Measurements from ENCODE around the gene CELF4. TPM values are rescaled to one million over a fixed set of nuclear protein-coding genes. Genes with fewer than 3 reads are reported as not detected.

The CELF4 gene
- total and polyA plus RNA-seq, 2 donors (not counting 3 experiments of a cell fraction or from before 2014, with no cell fraction given) = not detected

DNA sequence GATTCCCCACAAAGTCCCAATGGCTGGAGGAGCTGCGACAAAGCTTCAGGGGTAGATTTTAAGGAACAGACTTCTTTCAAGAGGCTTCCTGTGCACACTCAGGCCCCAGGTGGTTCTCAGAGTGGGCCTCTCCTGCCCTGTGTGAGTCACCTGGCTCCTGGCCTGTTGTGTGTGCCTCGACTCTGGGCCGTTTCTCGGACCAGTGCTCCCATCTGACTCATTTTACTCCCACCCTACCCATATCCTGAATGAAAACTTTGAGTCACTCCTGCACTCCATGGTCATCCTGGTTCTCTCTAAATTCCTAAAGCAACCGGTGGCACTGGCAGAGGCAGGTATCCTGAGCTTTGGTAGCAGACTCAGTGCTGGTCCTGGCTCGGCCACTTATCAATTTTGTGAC lies 84.1 kb downstream of the CELF4 start:
- Histone ChIP-seq H3K79me2 (ENCODE audit: control insufficient read depth, insufficient read depth, low read length) (no peaks in the 10 kb centered on the region), H3K27ac (ENCODE audit: insufficient read depth, low read depth, low read length) (no peak overlapping the region), H3K9me3 (replicated peaks; ENCODE audit: control insufficient read depth, insufficient read depth, low read length) (no peaks in the 10 kb centered on the region), H3K4me3 (replicated peaks in 1 of 3; ENCODE audit: insufficient read depth in 1 of 3, low read depth in 1 of 3, low read length in 3 of 3) (no peak overlapping the region), H3K27me3 (ENCODE audit: control insufficient read depth in 2 of 2, insufficient read depth in 2 of 2, low read length in 2 of 2) (peaks cover 2 to 19% of the 10 kb centered on the region in 2 experiments), H4K20me1 (replicated peaks; ENCODE audit: control insufficient read depth, extremely low read depth, insufficient read depth, low read length) (no peaks in the 10 kb centered on the region), H3K9me1 (replicated peaks; ENCODE audit: control insufficient read depth, extremely low read depth, insufficient read depth, low read length) (no peaks in the 10 kb centered on the region), H3K36me3 (ENCODE audit: control insufficient read depth in 2 of 2, extremely low read depth in 1 of 2, insufficient read depth in 2 of 2, low read length in 2 of 2) (no peaks in the 10 kb centered on the region), H3K4me2 (ENCODE audit: insufficient read depth, low read length) (no peak overlapping the region), H2AFZ (ENCODE audit: low read depth, low read length) (no peak overlapping the region), H3K9ac (replicated peaks; ENCODE audit: extremely low read depth, insufficient read depth, low read length) (no peak overlapping the region), H3K4me1 (ENCODE audit: control insufficient read depth, extremely low read depth, insufficient read depth, low read length) (no peaks in the 10 kb centered on the region)
- TF ChIP-seq, protein P1, sequence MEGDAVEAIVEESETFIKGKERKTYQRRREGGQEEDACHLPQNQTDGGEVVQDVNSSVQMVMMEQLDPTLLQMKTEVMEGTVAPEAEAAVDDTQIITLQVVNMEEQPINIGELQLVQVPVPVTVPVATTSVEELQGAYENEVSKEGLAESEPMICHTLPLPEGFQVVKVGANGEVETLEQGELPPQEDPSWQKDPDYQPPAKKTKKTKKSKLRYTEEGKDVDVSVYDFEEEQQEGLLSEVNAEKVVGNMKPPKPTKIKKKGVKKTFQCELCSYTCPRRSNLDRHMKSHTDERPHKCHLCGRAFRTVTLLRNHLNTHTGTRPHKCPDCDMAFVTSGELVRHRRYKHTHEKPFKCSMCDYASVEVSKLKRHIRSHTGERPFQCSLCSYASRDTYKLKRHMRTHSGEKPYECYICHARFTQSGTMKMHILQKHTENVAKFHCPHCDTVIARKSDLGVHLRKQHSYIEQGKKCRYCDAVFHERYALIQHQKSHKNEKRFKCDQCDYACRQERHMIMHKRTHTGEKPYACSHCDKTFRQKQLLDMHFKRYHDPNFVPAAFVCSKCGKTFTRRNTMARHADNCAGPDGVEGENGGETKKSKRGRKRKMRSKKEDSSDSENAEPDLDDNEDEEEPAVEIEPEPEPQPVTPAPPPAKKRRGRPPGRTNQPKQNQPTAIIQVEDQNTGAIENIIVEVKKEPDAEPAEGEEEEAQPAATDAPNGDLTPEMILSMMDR (IDR thresholded peaks at IDR 0.05; ENCODE audit: extremely low read depth in 1 of 2, insufficient read depth in 1 of 2, low read depth in 1 of 2, low read length in 2 of 2) = no peak
- TF ChIP-seq JUN (IDR thresholded peaks at IDR 0.05; ENCODE audit: borderline replicate concordance, insufficient read depth, insufficient read length, low read depth) = no peak
- TF ChIP-seq POLR2AphosphoS5 (IDR thresholded peaks at IDR 0.05; ENCODE audit: insufficient read depth, low read depth, low read length) = no peak
- no peak for TF ChIP-seq FOS (IDR thresholded peaks at IDR 0.05; ENCODE audit: borderline replicate concordance, insufficient read depth, low read length)
- no peak for TF ChIP-seq MYC (IDR thresholded peaks at IDR 0.05; ENCODE audit: low read depth, low read length)
- no peak for TF ChIP-seq GATA2 (IDR thresholded peaks at IDR 0.05; ENCODE audit: insufficient read depth, insufficient read length, low read depth, low read length)
- TF ChIP-seq EZH2 (IDR thresholded peaks at IDR 0.05; ENCODE audit: borderline replicate concordance, low read depth, low read length, severe bottlenecking) = no peak
- TF ChIP-seq, protein P2, sequence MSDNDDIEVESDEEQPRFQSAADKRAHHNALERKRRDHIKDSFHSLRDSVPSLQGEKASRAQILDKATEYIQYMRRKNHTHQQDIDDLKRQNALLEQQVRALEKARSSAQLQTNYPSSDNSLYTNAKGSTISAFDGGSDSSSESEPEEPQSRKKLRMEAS (IDR thresholded peaks at IDR 0.05; ENCODE audit: insufficient read depth, insufficient read length) = no peak
- TF ChIP-seq POLR2A (IDR thresholded peaks at IDR 0.05; ENCODE audit: low read depth, low read length) = no peak
- POLR2A ChIA-PET = no interaction called here
- DNase-seq (ENCODE audit: low read depth, low spot score) (no peak), FAIRE-seq (no peak)
- intact Hi-C loops (cut with micrococcal nuclease) (no loop called here), dilution Hi-C loops (cut with MboI; ENCODE audit: extremely low pct_ligation_motif_present, low sequenced_read_pairs) (no loop called here)
- no TSS peak for BruUV-seq (replicated peaks)
- CTCF ChIA-PET = no interaction called here
